ENCODE data around the gene GCN1.

GCN1 gene

DNA sequence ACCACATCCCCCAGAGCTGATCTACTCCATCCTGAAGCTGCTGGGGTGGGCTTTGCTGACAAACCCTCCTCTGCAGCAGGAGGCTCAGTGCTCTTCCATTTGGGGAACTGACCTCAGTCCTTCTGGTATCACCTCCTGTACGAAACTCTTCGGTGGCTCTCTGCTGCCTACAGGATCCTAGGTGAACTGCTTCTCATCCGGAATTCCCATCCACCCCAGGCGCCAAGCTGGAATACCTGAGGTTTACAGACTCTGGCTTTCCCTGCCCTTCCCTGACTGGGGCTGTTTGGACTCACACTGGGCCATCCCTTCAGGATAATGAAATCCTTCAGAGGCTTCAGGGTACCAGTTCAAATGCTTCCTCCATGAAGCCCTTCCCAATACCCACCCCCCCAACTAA is 26.2 kb downstream of the GCN1 start:
- Histone ChIP-seq H3K9me3 (ENCODE audit: control insufficient read depth, low read length) (no peaks in the 10 kb centered on the region), H3K4me3 (ENCODE audit: low read length) (no peak overlapping the region), H3K36me3 (ENCODE audit: control insufficient read depth, insufficient read depth, low read length, severe bottlenecking) (peaks cover 88% of the 10 kb centered on the region), H3K9ac (ENCODE audit: low read length) (no peak overlapping the region), H3K27me3 (replicated peaks; ENCODE audit: control insufficient read depth, insufficient read depth, low read length) (no peaks in the 10 kb centered on the region), H3K4me1 (ENCODE audit: control insufficient read depth, insufficient read depth, low read length) (no peaks in the 10 kb centered on the region)
- DNase-seq (ENCODE audit: low read depth): no peak

DNA sequence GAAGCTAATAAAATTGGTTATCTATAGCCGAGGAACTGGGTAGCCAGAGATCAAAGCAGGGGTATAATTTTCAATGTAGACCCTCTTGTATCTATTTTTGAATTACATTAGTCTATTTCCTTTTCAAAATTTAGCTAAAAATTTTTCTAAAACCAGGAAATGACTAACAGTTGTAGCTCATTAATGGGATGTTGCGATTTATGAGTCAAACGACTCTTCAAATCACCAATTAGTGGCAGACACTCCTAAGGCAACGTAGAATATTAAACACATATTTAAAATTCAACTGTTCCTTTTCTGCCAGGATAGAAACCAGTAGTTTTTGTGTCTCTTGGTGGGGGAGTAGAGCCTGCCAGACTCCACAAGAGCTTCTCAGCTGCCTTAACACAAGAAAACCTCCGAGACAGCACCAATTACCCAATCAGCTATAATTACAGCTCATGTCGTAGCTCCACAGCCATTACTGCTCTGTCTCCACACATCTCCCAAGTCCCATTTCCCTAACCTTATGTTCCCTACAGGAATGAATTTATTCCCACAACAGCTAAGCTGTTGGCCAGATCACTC is 26.9 kb downstream of the GCN1 start:
- H3K4me3 ChIP-seq (ENCODE audit: low read length): no peak overlapping the region
- peaks cover 88% of the 10 kb centered on the region for H3K36me3 ChIP-seq (ENCODE audit: control insufficient read depth, insufficient read depth, low read length, severe bottlenecking)
- H3K9me3 ChIP-seq (ENCODE audit: control insufficient read depth, low read length): no peaks in the 10 kb centered on the region
- no peaks in the 10 kb centered on the region for H3K27me3 ChIP-seq (replicated peaks; ENCODE audit: control insufficient read depth, insufficient read depth, low read length)
- H3K9ac ChIP-seq (ENCODE audit: low read length): no peak overlapping the region
- H3K4me1 ChIP-seq (ENCODE audit: control insufficient read depth, insufficient read depth, low read length): no peaks in the 10 kb centered on the region
- DNase-seq (ENCODE audit: low read depth): no peak

DNA sequence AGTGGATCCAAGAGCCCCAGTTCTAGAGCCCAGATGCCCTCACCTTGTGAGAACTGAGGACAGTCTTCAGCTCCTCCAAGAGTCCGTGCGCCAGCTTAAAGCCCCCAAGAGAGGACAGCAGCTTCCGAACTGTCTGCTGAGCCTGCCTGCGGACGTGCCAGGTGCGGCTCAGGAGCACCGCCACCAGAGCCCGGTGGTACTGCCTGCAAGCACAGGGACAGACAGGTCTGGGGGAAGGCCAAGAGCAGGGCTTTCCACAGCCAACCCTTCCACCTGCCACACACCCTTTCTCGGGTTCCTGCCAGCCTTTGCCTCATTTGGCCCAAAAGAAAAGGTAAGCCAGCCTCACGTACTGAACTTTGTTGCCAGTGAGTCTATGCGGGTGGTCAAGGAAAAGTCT is 30.2 kb downstream of the GCN1 start:
- Histone ChIP-seq H3K9me3 (ENCODE audit: control insufficient read depth, low read length) (no peaks in the 10 kb centered on the region), H3K4me3 (ENCODE audit: low read length) (no peak overlapping the region), H3K9ac (ENCODE audit: low read length) (no peak overlapping the region), H3K27me3 (replicated peaks; ENCODE audit: control insufficient read depth, insufficient read depth, low read length) (no peaks in the 10 kb centered on the region), H3K4me1 (ENCODE audit: control insufficient read depth, insufficient read depth, low read length) (no peaks in the 10 kb centered on the region), H3K36me3 (ENCODE audit: control insufficient read depth, insufficient read depth, low read length, severe bottlenecking) (peaks cover 89% of the 10 kb centered on the region)
- no peak for DNase-seq (ENCODE audit: low read depth)

DNA sequence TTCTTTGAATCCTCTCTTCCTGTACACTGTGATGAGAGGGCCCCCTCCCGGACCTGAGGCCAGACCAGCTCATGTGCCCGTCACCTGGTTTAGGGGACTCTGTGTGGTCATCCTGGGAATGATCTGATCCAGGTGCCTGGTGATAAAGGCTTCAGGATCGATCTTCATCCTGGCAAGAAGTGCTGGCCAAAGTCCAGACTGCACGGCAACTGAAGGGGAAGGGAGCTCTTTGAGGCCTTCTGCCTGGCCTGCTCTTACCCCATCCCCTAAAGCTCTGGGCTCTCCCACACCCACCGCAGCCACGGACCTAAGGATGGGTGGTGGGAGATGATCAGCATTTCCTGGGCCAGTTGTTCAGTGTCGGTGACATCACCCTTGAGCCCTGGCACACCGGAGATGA is 31.8 kb downstream of the GCN1 start:
- H3K27me3 ChIP-seq (replicated peaks; ENCODE audit: control insufficient read depth, insufficient read depth, low read length): no peaks in the 10 kb centered on the region
- DNase-seq (ENCODE audit: low read depth): no peak
- H3K4me3 ChIP-seq (ENCODE audit: low read length): no peak overlapping the region
- peaks cover 88% of the 10 kb centered on the region for H3K36me3 ChIP-seq (ENCODE audit: control insufficient read depth, insufficient read depth, low read length, severe bottlenecking)
- H3K9me3 ChIP-seq (ENCODE audit: control insufficient read depth, low read length): no peaks in the 10 kb centered on the region
- no peak overlapping the region for H3K9ac ChIP-seq (ENCODE audit: low read length)
- H3K4me1 ChIP-seq (ENCODE audit: control insufficient read depth, insufficient read depth, low read length): no peaks in the 10 kb centered on the region

DNA sequence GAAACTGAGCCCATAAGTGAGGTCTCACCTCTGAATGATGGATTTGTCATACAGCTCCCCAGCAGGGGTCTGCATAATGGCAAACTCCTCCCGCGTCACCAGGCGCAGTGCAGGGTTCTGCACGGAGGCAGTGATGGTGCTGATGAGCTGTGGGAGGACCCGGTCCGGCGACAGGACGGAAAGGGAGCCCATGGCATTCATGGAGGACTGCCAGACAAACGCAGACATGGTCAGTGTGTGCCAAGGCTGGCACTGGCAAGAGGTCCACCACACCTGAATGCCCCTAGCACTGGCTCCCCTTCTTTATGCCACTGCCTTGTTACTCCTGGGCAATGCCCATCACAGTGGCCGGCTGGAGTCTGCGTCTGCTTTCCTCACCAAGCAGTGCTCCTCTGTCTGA is 32.7 kb downstream of the GCN1 start:
- H3K9me3 ChIP-seq (ENCODE audit: control insufficient read depth, low read length): no peaks in the 10 kb centered on the region
- no peak overlapping the region for H3K4me3 ChIP-seq (ENCODE audit: low read length)
- no peaks in the 10 kb centered on the region for H3K27me3 ChIP-seq (replicated peaks; ENCODE audit: control insufficient read depth, insufficient read depth, low read length)
- H3K36me3 ChIP-seq (ENCODE audit: control insufficient read depth, insufficient read depth, low read length, severe bottlenecking): peaks cover 89% of the 10 kb centered on the region
- H3K4me1 ChIP-seq (ENCODE audit: control insufficient read depth, insufficient read depth, low read length): no peaks in the 10 kb centered on the region
- no peak overlapping the region for H3K9ac ChIP-seq (ENCODE audit: low read length)
- no peak for DNase-seq (ENCODE audit: low read depth)

DNA sequence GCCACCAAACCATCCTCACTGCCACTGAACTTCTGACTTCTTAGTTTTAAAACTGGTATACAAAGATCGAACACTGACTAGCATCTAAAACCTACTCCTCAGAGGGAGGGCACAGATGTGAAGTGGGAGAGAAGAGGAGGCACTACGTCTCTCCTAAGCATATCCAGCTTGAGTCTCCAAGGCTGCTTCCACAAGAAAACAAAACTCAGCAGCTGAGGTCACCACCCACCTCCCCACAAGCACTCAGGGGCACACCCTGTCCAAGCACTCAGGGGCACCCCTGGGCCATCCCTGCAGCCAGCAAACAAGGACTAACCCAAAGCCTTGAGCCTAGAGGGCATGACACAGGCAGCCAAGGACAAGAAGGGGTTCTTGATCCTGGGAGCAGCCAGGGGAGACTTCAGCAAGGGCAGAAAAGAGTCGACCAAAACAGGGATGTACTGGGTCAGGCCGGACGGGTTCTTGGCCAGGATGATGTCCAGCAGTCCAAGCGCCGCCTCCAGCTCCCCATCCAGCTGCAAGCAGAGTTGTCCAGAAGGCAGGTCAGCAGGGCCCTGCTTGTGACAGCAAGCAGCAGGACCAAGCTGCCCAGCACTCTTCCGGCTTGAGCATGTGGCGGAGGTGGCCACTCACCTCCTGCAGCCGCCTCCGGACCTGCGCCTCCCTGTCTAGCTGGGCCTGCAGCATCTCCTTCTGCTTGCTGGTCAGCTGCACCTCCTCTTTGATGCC is 34.8 kb downstream of the GCN1 start:
- Histone ChIP-seq H3K9me3 (ENCODE audit: control insufficient read depth, low read length) (no peaks in the 10 kb centered on the region), H3K9ac (ENCODE audit: low read length) (no peak overlapping the region), H3K4me3 (ENCODE audit: low read length) (no peak overlapping the region), H3K27me3 (replicated peaks; ENCODE audit: control insufficient read depth, insufficient read depth, low read length) (no peaks in the 10 kb centered on the region), H3K4me1 (ENCODE audit: control insufficient read depth, insufficient read depth, low read length) (no peaks in the 10 kb centered on the region), H3K36me3 (ENCODE audit: control insufficient read depth, insufficient read depth, low read length, severe bottlenecking) (peaks cover 98% of the 10 kb centered on the region)
- DNase-seq (ENCODE audit: low read depth): no peak

DNA sequence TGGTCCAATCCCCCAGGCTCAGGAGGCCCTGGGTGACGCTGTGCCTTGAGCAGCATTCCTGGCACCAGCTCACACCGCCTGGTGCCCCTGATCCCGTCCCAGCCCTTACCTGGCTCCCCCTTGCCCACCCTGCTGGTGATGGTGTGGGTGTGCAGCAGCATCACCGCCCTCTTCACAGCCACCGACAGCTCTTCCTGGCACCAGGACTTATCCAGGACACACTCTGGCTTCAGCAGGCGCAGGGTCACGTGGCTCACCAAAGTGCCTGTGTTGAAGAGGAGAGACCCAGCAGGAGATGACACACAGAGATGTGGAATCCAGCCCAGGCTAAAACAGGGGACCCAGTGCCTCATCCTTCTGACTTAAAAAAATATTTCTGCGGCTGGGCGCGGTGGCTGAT is 36.2 kb downstream of the GCN1 start:
- H3K9me3 ChIP-seq (ENCODE audit: control insufficient read depth, low read length): no peaks in the 10 kb centered on the region
- no peak overlapping the region for H3K4me3 ChIP-seq (ENCODE audit: low read length)
- peaks cover 98% of the 10 kb centered on the region for H3K36me3 ChIP-seq (ENCODE audit: control insufficient read depth, insufficient read depth, low read length, severe bottlenecking)
- DNase-seq (ENCODE audit: low read depth): no peak
- H3K4me1 ChIP-seq (ENCODE audit: control insufficient read depth, insufficient read depth, low read length): no peaks in the 10 kb centered on the region
- H3K9ac ChIP-seq (ENCODE audit: low read length): no peak overlapping the region
- no peaks in the 10 kb centered on the region for H3K27me3 ChIP-seq (replicated peaks; ENCODE audit: control insufficient read depth, insufficient read depth, low read length)

DNA sequence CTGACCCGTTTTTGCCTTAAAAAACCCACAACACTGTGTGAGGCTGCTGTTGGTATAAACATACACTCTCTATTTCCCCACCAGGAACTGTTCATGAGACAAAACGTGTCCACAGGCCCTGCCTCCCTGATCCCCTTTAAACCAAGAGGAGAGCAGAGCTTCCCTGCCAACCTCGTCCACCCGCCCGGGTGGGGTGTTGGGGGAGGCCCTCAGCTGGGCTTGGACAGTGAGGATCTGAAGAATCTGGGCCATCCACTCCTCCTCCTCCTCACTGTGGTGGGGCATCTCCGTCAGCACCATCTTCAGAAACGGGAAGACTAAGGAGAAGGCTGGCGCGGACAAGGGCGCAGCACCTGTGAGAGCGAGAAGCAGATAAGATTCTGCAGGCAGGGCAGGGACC is 36.8 kb downstream of the GCN1 start:
- Histone ChIP-seq H3K36me3 (ENCODE audit: control insufficient read depth, insufficient read depth, low read length, severe bottlenecking) (peaks cover 98% of the 10 kb centered on the region), H3K4me3 (ENCODE audit: low read length) (no peak overlapping the region)

DNA sequence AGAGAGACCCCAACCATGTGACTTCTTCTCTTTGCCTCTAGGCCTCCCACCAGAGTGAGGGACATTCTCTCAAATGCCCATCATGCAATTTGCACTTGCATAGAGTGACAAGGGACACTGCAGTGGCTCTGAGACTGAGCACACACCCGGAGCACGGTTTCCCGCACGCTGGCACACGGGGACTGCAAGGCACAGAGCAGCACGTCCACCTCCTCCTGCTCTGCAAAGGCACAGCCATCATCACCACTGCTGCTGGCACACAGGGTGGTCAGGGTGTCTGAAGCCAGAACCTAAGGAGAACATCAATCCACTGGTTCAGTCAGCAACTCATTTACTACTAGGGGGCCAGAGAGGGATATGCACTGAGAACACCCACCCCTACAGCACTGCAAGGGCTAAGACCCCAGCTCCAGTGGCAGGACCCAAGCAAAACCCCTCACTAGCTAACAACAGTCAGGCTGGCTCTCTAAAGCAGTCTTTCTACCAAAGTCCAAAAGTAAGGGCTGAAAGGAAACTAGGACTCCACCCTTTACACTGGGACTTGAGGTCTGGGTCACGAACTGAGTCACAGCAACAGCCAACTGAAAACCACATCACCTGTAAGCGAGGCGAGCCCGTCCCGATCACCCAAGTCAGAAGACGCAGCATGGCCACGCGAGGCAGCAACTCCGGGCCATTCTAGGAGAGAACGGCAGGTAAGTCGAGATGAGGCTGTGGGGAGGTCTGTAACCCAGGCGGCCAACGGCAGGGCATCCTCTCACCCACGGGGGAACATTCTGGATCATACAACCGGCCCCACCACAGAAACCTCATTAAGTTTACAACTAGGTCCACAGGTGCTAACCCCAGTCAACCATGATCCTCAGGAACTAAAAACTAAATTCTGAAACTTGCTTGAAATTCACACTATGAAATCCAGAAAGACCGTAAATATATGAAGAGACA is 37.9 kb downstream of the GCN1 start:
- DNase-seq (ENCODE audit: low read depth): no peak
- no peaks in the 10 kb centered on the region for H3K9me3 ChIP-seq (ENCODE audit: control insufficient read depth, low read length)
- no peaks in the 10 kb centered on the region for H3K27me3 ChIP-seq (replicated peaks; ENCODE audit: control insufficient read depth, insufficient read depth, low read length)
- no peak overlapping the region for H3K4me3 ChIP-seq (ENCODE audit: low read length)
- peaks cover 93% of the 10 kb centered on the region for H3K36me3 ChIP-seq (ENCODE audit: control insufficient read depth, insufficient read depth, low read length, severe bottlenecking)
- H3K4me1 ChIP-seq (ENCODE audit: control insufficient read depth, insufficient read depth, low read length): no peaks in the 10 kb centered on the region
- no peak overlapping the region for H3K9ac ChIP-seq (ENCODE audit: low read length)

More for the DNA sequence above, 36.8 kb downstream of the GCN1 start:
- no peaks in the 10 kb centered on the region for H3K4me1 ChIP-seq (ENCODE audit: control insufficient read depth, insufficient read depth, low read length)
- no peak for DNase-seq (ENCODE audit: low read depth)
- no peaks in the 10 kb centered on the region for H3K9me3 ChIP-seq (ENCODE audit: control insufficient read depth, low read length)
- no peak overlapping the region for H3K9ac ChIP-seq (ENCODE audit: low read length)
- H3K27me3 ChIP-seq (replicated peaks; ENCODE audit: control insufficient read depth, insufficient read depth, low read length): no peaks in the 10 kb centered on the region

DNA sequence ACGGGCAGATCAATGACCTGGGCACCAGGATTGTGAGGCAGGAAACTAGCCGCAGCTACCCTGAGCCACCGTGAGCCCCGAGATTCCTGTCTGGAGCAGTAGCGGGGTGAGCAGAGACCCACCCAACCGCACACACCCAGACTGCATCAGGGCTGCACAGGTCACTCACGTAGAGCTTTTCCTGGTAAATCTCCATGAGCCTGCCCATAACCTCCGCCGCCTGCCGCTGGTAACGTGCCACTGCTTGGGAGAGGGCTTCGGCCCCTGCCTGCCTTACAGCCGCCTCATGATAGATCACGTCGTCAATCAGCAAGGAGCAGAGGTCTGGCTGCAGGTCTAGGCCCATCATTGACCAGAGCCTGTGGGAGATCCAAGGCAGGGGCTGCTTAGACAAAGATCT is 39.4 kb downstream of the GCN1 start:
- DNase-seq (ENCODE audit: low read depth): no peak

DNA sequence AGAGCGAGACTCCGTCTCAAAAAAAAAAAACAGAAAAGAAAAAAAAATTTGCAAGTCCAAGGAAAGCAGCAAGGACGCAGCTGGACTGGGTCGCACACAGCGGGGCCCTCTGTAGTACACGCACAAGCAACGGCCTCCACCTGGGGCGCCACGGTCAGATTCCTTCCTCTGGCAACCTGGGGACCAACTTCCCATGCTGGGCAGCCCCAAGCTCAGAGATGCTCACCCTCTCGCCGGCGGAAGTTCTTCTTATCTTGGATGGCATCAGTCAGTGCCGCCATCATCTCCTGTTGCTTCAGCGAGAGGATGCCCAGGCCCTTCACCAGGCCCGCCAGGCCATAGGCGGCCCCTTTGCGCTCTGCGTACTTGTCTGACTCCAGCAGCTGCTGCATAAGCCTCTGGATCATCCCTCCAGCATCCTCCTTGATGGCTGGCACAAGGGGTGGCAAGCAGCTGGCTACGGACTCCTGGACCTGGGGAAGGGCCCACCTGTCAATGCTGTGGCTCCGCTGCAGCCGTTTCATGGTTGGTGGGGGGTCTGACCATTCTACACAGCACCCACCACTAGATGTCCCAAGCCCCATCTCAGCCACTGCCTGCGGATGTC is 43.5 kb downstream of the GCN1 start:
- Histone ChIP-seq H3K9ac (ENCODE audit: low read length) (no peak overlapping the region), H3K4me3 (ENCODE audit: low read length) (no peak overlapping the region), H3K4me1 (ENCODE audit: control insufficient read depth, insufficient read depth, low read length) (no peaks in the 10 kb centered on the region), H3K36me3 (ENCODE audit: control insufficient read depth, insufficient read depth, low read length, severe bottlenecking) (peaks cover 90% of the 10 kb centered on the region), H3K9me3 (ENCODE audit: control insufficient read depth, low read length) (no peaks in the 10 kb centered on the region), H3K27me3 (replicated peaks; ENCODE audit: control insufficient read depth, insufficient read depth, low read length) (no peaks in the 10 kb centered on the region)
- DNase-seq (ENCODE audit: low read depth): no peak

More for the DNA sequence above, 39.4 kb downstream of the GCN1 start:
- peaks cover 89% of the 10 kb centered on the region for H3K36me3 ChIP-seq (ENCODE audit: control insufficient read depth, insufficient read depth, low read length, severe bottlenecking)
- no peaks in the 10 kb centered on the region for H3K4me1 ChIP-seq (ENCODE audit: control insufficient read depth, insufficient read depth, low read length)
- H3K27me3 ChIP-seq (replicated peaks; ENCODE audit: control insufficient read depth, insufficient read depth, low read length): no peaks in the 10 kb centered on the region
- no peak overlapping the region for H3K4me3 ChIP-seq (ENCODE audit: low read length)
- no peaks in the 10 kb centered on the region for H3K9me3 ChIP-seq (ENCODE audit: control insufficient read depth, low read length)
- no peak overlapping the region for H3K9ac ChIP-seq (ENCODE audit: low read length)
